GM23338 (cell line): ENCODE measurements around the gene CCNK. TPM values are rescaled to one million over a fixed set of nuclear protein-coding genes. Genes with fewer than 3 reads are reported as not detected.
A peak's percentile ranks its signal among the peaks of the same experiment; 100 is the strongest.

Experiments
- ATAC-seq: fragments of 200-7000 bp; cut with Tn5 transposase; 3 replicates; pipeline ENCODE4 v1.9.1; 2020
- DNase-seq: peaks from one replicate; pipeline ENCODE4 v3.0.0-alpha.2; 2015; ENCODE audit warnings: low spot score
- H2AFZ ChIP-seq: fragments of 200-600 bp; sonication (generic); 2 replicates; pipeline ENCODE4 v1.8.0; 2016; ENCODE audit warnings: antibody characterized with exemption, mild to moderate bottlenecking, moderate library complexity
- H3F3A ChIP-seq: fragments of 200-600 bp; sonication (generic); replicated peaks from 2 replicates; pipeline ENCODE4 v1.8.0; 2017; ENCODE audit warnings: antibody characterized with exemption, mixed run types, low read depth
- H3K27ac ChIP-seq: fragments of 200-600 bp; sonication (generic); 2 replicates; pipeline ENCODE4 v1.6.1; 2016; ENCODE audit warnings: low read depth
- H3K27me3 ChIP-seq: fragments of 200-600 bp; sonication (generic); 2 replicates; pipeline ENCODE4 v1.8.0; 2016; ENCODE audit warnings: mild to moderate bottlenecking, mixed run types, moderate library complexity; ENCODE audit not compliant: insufficient read depth
- H3K36me3 ChIP-seq: fragments of 200-600 bp; sonication (generic); 2 replicates; pipeline ENCODE4 v1.8.0; 2016; ENCODE audit warnings: mild to moderate bottlenecking; ENCODE audit not compliant: insufficient read depth
- H3K4me1 ChIP-seq: fragments of 200-600 bp; sonication (generic); 2 replicates; pipeline ENCODE4 v1.8.0; 2016; ENCODE audit warnings: mild to moderate bottlenecking, moderate library complexity; ENCODE audit not compliant: insufficient read depth
- H3K4me2 ChIP-seq: fragments of 200-600 bp; sonication (generic); 2 replicates; pipeline ENCODE4 v1.7.1; 2017; ENCODE audit warnings: mixed run types
- H3K4me3 ChIP-seq: fragments of 200-600 bp; sonication (generic); 2 replicates; pipeline ENCODE4 v1.6.1; 2016; ENCODE audit warnings: mixed run types
- H3K79me2 ChIP-seq: fragments of 200-600 bp; sonication (generic); replicated peaks from 2 replicates; pipeline ENCODE4 v1.8.0; 2017; ENCODE audit warnings: mild to moderate bottlenecking; ENCODE audit not compliant: insufficient read depth
- H3K9me2 ChIP-seq: fragments of 200-600 bp; sonication (generic); 2 replicates; pipeline ENCODE4 v1.8.0; 2017; ENCODE audit not compliant: insufficient read depth
- H4K20me1 ChIP-seq: fragments of 200-600 bp; sonication (generic); replicated peaks from 2 replicates; pipeline ENCODE4 v1.8.0; 2017; ENCODE audit warnings: mild to moderate bottlenecking; ENCODE audit not compliant: insufficient read depth
- H3K27ac Mint-ChIP-seq: 2 replicates; pipeline ENCODE4 v1.8.0; 2020; ENCODE audit warnings: inconsistent platforms, mild to moderate bottlenecking, moderate library complexity, mixed read lengths
- H3K27me3 Mint-ChIP-seq: 3 replicates; pipeline ENCODE4 v1.8.0; 2022; ENCODE audit warnings: low read depth, mild to moderate bottlenecking, moderate library complexity, mixed read lengths, inconsistent platforms; ENCODE audit not compliant: insufficient read depth, poor library complexity
- H3K36me3 Mint-ChIP-seq: 3 replicates; pipeline ENCODE4 v1.8.0; 2021; ENCODE audit warnings: low read depth, mild to moderate bottlenecking, inconsistent platforms, moderate library complexity, mixed read lengths
- H3K4me1 Mint-ChIP-seq: 3 replicates; pipeline ENCODE4 v1.8.0; 2020; ENCODE audit warnings: mild to moderate bottlenecking, inconsistent platforms, mixed read lengths
- H3K4me3 Mint-ChIP-seq: 3 replicates; pipeline ENCODE4 v1.8.0; 2021; ENCODE audit warnings: moderate library complexity, mild to moderate bottlenecking, inconsistent platforms, mixed read lengths
- H3K9me3 Mint-ChIP-seq: 3 replicates; pipeline ENCODE4 v1.8.0; 2020; ENCODE audit warnings: moderate library complexity, mild to moderate bottlenecking, inconsistent platforms, mixed read lengths
- CTCF ChIP-seq, 2 experiments: fragments of 200-600 bp in 1 of 2; sonication (generic) in 1 of 2; conservative IDR thresholded peaks; 2 replicates each; pipeline versions ENCODE4 v1.5.1 to v1.6.1; 2016 to 2017; ENCODE audit warnings: antibody characterized with exemption in 2 of 2, low read depth in 2 of 2, mild to moderate bottlenecking in 2 of 2, moderate library complexity in 1 of 2
- EZH2phosphoT487 ChIP-seq: fragments of 200-600 bp; sonication (generic); IDR thresholded peaks from one replicate; pipeline ENCODE4 v1.8.1; 2018; ENCODE audit warnings: antibody characterized with exemption; ENCODE audit not compliant: unreplicated experiment
- STAT1 ChIP-seq: IDR thresholded peaks from one replicate; pipeline ENCODE4 v1.6.1; 2016; ENCODE audit warnings: antibody characterized with exemption; ENCODE audit not compliant: unreplicated experiment
- polyA plus RNA-seq: library from polyadenylated mRNA; unstranded; fragments of >200 nt; fragmentation: Nextera tagmentation; extraction: Ambion mirVana; gene quantifications from 2 replicates; pipeline ENCODE4 v1.2.1, GENCODE V29; 2016
- total RNA-seq: library from RNA; depleted of rRNA; stranded (reverse); fragments of >200 nt; shearing (Covaris generic); gene quantifications from 2 replicates; pipeline ENCODE4 v1.2.3, GENCODE V29; 2014
- TF ChIP-seq, protein P1 (sequence below): IDR thresholded peaks from one replicate; pipeline ENCODE4 v1.6.1; 2018; ENCODE audit warnings: antibody characterized with exemption; ENCODE audit not compliant: unreplicated experiment
- TF ChIP-seq, protein P2 (sequence below): IDR thresholded peaks from 2 replicates; pipeline ENCODE4 v1.6.1; 2016; ENCODE audit warnings: antibody characterized with exemption

The CCNK gene
- total and polyA plus RNA-seq, 2 experiments from 2014 or later: 54.0 to 60.6 TPM

DNA sequence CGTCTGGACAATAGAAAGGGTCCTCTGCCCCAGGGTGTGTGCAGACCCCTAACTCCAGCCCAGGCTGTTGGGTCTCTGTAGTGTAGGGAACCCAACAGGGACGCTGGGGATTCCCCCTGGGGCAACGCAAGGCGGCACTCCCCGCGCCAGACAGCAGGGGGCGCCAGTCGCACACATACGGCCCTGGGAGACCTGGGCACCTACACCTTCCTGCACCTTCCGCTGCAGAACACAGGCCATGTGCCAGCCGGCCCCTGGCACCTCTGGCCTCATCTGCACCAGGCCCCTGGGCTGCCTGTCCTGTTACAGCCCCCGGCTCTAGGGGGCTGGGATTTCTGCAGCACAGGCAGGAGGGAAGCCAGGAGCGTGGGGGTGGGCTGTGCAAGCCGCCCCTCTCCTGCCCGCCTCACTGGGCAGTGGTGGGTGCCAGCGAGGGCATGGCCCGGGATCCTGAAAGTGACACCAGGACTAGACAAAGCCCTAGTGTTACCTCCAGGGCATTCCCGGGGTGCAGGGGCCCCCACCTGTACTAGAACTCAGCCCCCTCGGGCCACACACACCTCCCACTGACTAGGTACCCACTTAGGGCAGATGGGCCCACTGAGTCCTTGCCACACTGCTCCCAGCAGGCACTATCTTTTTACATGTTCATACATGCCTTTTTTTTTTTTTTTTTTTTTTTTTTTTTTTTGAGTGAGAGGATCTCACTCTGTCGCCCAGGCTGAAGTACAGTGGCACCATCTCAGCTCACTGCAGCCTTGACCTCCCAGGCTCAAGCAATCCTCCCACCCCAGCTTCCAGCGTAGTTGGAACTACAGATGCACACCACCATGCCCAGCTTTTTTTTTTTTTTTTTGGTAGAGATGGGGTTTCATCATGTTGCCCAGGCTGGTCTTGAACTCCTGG, 37.5 kb downstream of the CCNK start:
- Histone ChIP-seq H3F3A (no peaks in the 10 kb centered on the region), H3K9me2 (no peaks in the 10 kb centered on the region), H4K20me1 (no peaks in the 10 kb centered on the region; the same call in 1 of the 2 replicates), H3K36me3 (no peaks in the 10 kb centered on the region), H3K27me3 (no peaks in the 10 kb centered on the region), H3K27ac (no peak overlapping the region), H3K4me1 (peaks cover 11% of the 10 kb centered on the region), H3K79me2 (no peaks in the 10 kb centered on the region), H3K4me2 (no peak overlapping the region), H3K4me3 (no peak overlapping the region), H2AFZ (no peak overlapping the region)
- TF ChIP-seq, protein P1, sequence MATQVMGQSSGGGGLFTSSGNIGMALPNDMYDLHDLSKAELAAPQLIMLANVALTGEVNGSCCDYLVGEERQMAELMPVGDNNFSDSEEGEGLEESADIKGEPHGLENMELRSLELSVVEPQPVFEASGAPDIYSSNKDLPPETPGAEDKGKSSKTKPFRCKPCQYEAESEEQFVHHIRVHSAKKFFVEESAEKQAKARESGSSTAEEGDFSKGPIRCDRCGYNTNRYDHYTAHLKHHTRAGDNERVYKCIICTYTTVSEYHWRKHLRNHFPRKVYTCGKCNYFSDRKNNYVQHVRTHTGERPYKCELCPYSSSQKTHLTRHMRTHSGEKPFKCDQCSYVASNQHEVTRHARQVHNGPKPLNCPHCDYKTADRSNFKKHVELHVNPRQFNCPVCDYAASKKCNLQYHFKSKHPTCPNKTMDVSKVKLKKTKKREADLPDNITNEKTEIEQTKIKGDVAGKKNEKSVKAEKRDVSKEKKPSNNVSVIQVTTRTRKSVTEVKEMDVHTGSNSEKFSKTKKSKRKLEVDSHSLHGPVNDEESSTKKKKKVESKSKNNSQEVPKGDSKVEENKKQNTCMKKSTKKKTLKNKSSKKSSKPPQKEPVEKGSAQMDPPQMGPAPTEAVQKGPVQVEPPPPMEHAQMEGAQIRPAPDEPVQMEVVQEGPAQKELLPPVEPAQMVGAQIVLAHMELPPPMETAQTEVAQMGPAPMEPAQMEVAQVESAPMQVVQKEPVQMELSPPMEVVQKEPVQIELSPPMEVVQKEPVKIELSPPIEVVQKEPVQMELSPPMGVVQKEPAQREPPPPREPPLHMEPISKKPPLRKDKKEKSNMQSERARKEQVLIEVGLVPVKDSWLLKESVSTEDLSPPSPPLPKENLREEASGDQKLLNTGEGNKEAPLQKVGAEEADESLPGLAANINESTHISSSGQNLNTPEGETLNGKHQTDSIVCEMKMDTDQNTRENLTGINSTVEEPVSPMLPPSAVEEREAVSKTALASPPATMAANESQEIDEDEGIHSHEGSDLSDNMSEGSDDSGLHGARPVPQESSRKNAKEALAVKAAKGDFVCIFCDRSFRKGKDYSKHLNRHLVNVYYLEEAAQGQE: no peak
- TF ChIP-seq, protein P2, sequence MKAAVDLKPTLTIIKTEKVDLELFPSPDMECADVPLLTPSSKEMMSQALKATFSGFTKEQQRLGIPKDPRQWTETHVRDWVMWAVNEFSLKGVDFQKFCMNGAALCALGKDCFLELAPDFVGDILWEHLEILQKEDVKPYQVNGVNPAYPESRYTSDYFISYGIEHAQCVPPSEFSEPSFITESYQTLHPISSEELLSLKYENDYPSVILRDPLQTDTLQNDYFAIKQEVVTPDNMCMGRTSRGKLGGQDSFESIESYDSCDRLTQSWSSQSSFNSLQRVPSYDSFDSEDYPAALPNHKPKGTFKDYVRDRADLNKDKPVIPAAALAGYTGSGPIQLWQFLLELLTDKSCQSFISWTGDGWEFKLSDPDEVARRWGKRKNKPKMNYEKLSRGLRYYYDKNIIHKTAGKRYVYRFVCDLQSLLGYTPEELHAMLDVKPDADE: no peak
- TF ChIP-seq CTCF (conservative IDR thresholded peaks at IDR 0.05; ENCODE audit: low read depth in 2 of 2) (peak; percentile 77 to 96), EZH2phosphoT487 (no peak)
- Mint-ChIP-seq H3K36me3 (no peaks in the 10 kb centered on the region; the same call in 2 of the 3 replicates), H3K9me3 (no peaks in the 10 kb centered on the region), H3K27ac (no peak overlapping the region), H3K4me3 (no peak overlapping the region), H3K27me3 (peaks cover 17% of the 10 kb centered on the region), H3K4me1 (peaks cover 21% of the 10 kb centered on the region)
- peak; percentile 81 for DNase-seq
- peak; percentile 69 for ATAC-seq

- no peak for ATAC-seq
Measured at GRCh38 chr14:99519347-99519881, 38.2 kb downstream of the CCNK start.

More at GRCh38 chr14:99519347-99519881, 38.2 kb downstream of the CCNK start:
- Histone ChIP-seq H3K36me3 (no peaks in the 10 kb centered on the region), H2AFZ (no peak overlapping the region), H3K27ac (no peak overlapping the region), H3F3A (no peaks in the 10 kb centered on the region), H4K20me1 (no peaks in the 10 kb centered on the region; the same call in 1 of the 2 replicates), H3K4me3 (no peak overlapping the region), H3K79me2 (no peaks in the 10 kb centered on the region), H3K9me2 (no peaks in the 10 kb centered on the region), H3K4me1 (peaks cover 17% of the 10 kb centered on the region), H3K4me2 (no peak overlapping the region), H3K27me3 (no peaks in the 10 kb centered on the region)
- no peak overlapping the region for H3K27ac Mint-ChIP-seq
- H3K4me3 Mint-ChIP-seq: no peak overlapping the region
- H3K36me3 Mint-ChIP-seq: no peaks in the 10 kb centered on the region; the same call in 2 of the 3 replicates
- TF ChIP-seq STAT1: no peak
- TF ChIP-seq, protein P2: no peak
- peaks cover 11% of the 10 kb centered on the region for H3K27me3 Mint-ChIP-seq
- no peaks in the 10 kb centered on the region for H3K9me3 Mint-ChIP-seq
- DNase-seq: no peak
- peaks cover 28% of the 10 kb centered on the region for H3K4me1 Mint-ChIP-seq
